ENCODE data around the gene GPATCH11. TPM values are rescaled to one million over a fixed set of nuclear protein-coding genes. Genes with fewer than 3 reads are reported as not detected.
A peak's percentile ranks its signal among the peaks of the same experiment; 100 is the strongest.

Gene GPATCH11
- total and polyA plus RNA-seq, 2 of the 4 experiments (the other 2 are of a cell fraction): 3.9 to 4.7 TPM

- Histone ChIP-seq H4K91ac (ENCODE audit: insufficient read depth, low read depth, low read length) (no peak overlapping the region), H3K4me3 (ENCODE audit: insufficient read depth, low read depth, low read length) (peak overlapping the region; percentile 92), H3K56ac (ENCODE audit: extremely low read depth, insufficient read depth, low read length) (peak overlapping the region; percentile 46), H3K27me3 (ENCODE audit: control insufficient read depth, insufficient read depth, low read length) (no peaks in the 10 kb centered on the region), H3K14ac (replicated peaks; ENCODE audit: low read depth, low read length) (peak overlapping the region; percentile 85), H3K79me1 (ENCODE audit: low read depth in 1 of 2, low read length in 2 of 2) (peaks cover 18 to 55% of the 10 kb centered on the region in 2 experiments), H4K5ac (ENCODE audit: low read depth, low read length) (peak overlapping the region; percentile 91), H2BK20ac (ENCODE audit: low read depth, low read length) (no peak overlapping the region), H2AK9ac (replicated peaks; ENCODE audit: low read depth, low read length, poor library complexity) (no peak overlapping the region), H2BK15ac (ENCODE audit: low read depth, low read length) (no peak overlapping the region), H3K4me2 (ENCODE audit: low read depth, low read length) (peak overlapping the region; percentile 98), H4K20me1 (ENCODE audit: insufficient read depth, low read length) (no peaks in the 10 kb centered on the region), H4K8ac (ENCODE audit: low read depth in 2 of 2, low read length in 2 of 2) (peak overlapping the region; percentile 66 to 96), H2AK5ac (ENCODE audit: low read depth, low read length) (peak overlapping the region; percentile 9; the same call in 1 of the 2 replicates), H3K9ac (ENCODE audit: low read depth, low read length) (peak overlapping the region; percentile 89), H3K9me3 (ENCODE audit: control insufficient read depth, insufficient read depth, low read length) (no peaks in the 10 kb centered on the region), H3K23ac (ENCODE audit: low read depth, low read length) (peak overlapping the region; percentile 97), H2BK5ac (ENCODE audit: low read depth, low read length, poor library complexity, severe bottlenecking) (peak overlapping the region; percentile 68), H3K9me1 (ENCODE audit: insufficient read depth, low read length) (no peaks in the 10 kb centered on the region), H3K4ac (ENCODE audit: low read depth, low read length) (peak overlapping the region; percentile 88), H2BK120ac (ENCODE audit: low read depth, low read length) (no peak overlapping the region), H3K18ac (ENCODE audit: low read depth, low read length) (no peak overlapping the region), H3K4me1 (ENCODE audit: control insufficient read depth, insufficient read depth, low read length) (peaks cover 1% of the 10 kb centered on the region; the same call in 1 of the 2 replicates), H3K36me3 (ENCODE audit: control insufficient read depth, insufficient read depth, low read length) (peaks cover 2% of the 10 kb centered on the region; the same call in 1 of the 2 replicates), H2AFZ (replicated peaks; ENCODE audit: low read length, poor library complexity) (peak overlapping the region; percentile 97), H3K27ac (ENCODE audit: insufficient read depth, low read length) (peak overlapping the region; percentile 58; the same call in 1 of the 2 replicates)
- 0% methylated on average over 5 of the region's 10 CpGs; no CpG with 5 or more reads in 1 of the 2 experiments for WGBS, 2 experiments (ENCODE audit: extremely low coverage in 2 of 2, insufficient read length in 1 of 2)
- POLR2A ChIA-PET (ENCODE audit: unreplicated experiment): no interaction called here
- CTCF ChIA-PET: no interaction called here
- in situ Hi-C loops (cut with MboI; ENCODE audit: low sequenced_read_pairs) (no loop called here), dilution Hi-C loops (cut with HindIII; ENCODE audit: low sequenced_read_pairs, unreplicated experiment) (no loop called here), intact Hi-C loops (cut with micrococcal nuclease) (no loop called here)
- DNase-seq (no peak), ATAC-seq (ENCODE audit: low read depth) (no peak)
- no peak for TF ChIP-seq USF2 (IDR thresholded peaks at IDR 0.05; ENCODE audit: low read depth, low read length)
- no peak for TF ChIP-seq MAZ (IDR thresholded peaks at IDR 0.05; ENCODE audit: borderline replicate concordance, low read depth, low read length)
- TF ChIP-seq RAD21 (IDR thresholded peaks at IDR 0.05; ENCODE audit: low read length): no peak
- no peak for TF ChIP-seq CTCF (conservative IDR thresholded peaks at IDR 0.05; ENCODE audit: low read depth, low read length)
- TF ChIP-seq POLR2A (IDR thresholded peaks at IDR 0.05; ENCODE audit: low read depth, low read length): no peak
- no TSS peak for BruUV-seq (replicated peaks)
Measured at GRCh38 chr2:37084797-37085196, 479 bp downstream of the GPATCH11 start.

All from IMR-90 (cell line).